ENCODE measurements around the gene NPIPB6.

DNA sequence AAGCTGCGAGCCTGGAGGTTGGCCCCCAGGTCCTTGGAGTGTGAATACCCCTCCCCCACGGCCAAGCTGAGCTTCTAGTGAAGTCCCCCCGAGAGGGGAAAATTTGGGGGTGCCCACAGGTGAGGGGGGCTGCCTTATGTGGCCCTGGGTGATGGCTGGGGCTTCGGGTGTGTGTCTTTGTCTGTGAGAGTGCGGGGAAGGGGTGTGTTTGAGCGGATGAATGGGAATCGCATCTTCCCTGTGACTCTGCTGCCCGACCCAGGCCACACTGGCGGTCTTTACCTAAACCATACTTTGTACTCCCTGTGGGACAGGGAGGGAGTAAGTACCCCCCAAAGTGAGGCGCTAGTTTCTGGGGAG lies 69.7 kb downstream of the NPIPB6 start:
- TF ChIP-seq CTCF (IDR thresholded peaks at IDR 0.05; ENCODE audit: low read depth, low read length) (no peak), EZH2phosphoT487 (IDR thresholded peaks at IDR 0.05; ENCODE audit: low read depth) (no peak)
